ENCODE results near the gene RASSF4.
"Not testable (repeated sequence)": the region's sequence is repeated elsewhere in the genome, so short reads cannot be mapped to it uniquely, and the experiment has no call there.

Gene RASSF4

DNA sequence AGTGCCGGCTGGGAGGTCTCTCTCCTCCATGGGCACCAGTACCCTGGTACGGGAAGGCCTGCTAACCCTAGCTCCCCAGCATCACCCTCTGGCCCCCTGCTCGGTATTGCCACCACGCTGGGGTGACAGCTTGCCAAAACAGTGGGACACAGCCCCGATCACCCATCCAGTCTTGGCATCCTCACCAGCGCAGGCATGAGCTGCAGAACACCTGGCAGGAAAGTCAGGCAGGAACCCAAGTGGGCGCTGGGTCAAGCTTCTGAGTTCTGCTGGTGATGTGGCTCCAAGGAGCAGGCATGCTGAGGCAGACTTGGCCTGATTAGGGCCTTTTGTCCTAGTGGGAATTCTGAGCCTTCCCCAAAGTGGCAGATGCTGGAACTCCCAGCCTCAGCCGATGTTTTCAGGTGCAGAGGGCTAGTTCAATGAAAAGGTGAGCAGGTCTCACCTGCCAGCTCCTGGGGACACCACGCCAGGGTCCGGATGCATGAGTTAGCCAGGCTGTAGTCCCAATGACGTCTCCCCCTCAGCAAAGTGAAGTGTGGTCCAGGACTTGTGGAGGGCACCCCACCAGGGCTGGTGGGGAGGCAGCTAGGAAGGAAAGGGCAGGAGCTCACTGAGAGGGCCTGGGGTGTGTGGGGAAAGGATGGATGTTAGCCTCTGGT is 32.6 kb downstream of the RASSF4 start:
- DNase-seq: no peak

DNA sequence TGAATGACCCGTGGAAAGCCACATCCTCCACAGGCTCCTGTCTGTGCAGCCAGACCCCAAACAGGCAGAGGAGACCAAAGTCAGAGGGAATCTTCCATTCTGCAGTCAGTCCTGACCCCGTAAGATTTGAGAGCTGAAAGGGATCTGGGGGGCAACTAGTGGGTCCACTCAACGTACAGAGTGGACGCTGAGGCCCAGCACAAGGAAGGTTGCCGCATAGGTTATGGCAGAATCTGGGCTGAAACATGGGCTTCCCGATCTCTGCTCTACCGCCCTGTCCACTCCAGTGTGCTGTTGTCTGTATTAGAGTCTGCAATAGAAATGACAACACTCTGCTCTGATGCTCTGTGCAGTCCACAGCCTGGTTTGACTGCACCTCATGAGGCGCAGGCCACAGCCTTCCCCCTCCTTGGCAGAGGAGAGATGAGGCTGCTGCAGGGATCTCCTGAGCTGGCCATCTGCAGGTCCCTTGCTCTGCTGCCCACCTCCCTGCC is 33.2 kb downstream of the RASSF4 start:
- no peak for DNase-seq

- no peak for DNase-seq
These were observed 33.8 kb downstream of the RASSF4 start for GRCh38 chr10:44993226-44993921.

DNA sequence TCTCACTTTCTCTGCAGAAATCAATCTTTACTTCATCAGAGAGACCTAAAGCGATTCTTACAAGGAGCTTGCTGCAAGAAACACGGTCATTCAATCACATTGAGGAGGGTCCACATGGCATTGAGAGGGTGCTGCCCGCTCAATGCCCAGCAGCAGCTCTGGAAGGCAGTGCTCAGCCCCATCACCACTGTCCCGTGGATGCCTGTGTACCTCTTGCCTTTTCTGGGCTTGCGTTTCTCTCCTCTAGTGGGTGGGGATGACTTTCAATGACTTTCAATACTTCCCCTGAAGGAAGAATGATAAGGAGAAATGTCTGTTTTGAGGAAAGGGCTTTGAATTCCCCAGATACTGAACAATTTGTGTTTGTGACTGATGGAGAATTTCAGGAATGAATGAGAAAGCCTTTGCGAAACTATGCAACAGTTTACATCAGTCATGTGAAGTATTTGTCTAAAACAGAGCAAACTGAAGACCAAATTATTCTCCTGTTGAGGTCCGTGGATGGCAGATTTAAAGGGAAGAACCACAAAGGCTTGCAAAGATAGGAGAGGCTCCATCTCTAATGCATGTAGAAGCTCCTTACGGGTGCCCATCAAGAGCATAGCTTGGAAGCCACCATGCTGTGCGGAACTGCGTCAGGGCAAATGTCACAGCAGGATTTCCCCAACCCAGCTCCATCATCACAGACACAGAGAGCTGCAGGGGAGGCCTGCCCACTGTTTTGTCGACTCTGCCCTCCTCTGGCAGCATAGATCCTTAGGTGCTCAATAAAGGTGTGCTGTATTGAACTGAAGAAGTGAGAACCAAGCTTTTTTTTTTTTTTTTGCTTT is 34.5 kb downstream of the RASSF4 start:
- DNase-seq: no peak

DNA sequence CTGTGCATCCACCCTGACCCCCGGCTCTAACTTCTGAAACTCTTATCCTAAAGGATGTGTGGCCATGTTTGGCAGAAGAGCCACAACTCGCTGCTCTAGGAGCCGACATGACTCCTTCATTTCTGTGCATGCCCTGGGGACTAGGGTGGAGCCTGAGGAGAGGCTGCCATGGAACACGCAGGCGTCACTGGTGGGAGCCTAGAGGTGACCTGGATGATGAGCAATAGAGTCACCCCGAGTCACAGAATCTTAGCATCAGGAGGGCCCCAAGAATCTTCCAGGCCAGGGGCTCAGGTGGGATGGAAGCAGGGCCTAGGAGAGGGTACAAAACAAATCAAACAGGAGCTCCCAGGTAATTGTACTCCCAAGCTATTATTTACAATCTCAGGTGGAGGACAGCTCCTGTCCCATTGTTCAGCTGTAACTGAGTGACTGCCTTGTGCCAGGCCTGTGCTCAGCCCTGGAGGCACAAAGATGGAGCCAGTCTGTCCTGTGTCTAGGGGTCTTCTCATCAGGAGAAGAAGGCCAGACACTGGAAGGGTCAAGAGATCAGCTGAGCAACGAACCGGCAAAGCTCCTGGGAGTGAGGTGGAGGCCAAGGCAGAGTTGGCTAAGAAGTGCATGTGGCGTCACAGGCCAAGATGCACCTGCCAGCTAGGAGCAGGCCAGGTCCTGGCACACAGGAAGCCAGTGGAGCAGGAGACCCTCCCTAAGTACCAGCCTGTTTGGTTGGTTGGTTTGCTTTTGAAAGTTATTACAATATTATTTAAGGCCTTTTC is 35.3 kb downstream of the RASSF4 start:
- DNase-seq: no peak

GRCh38 chr10:44995581-44995913 is 35.9 kb downstream of the RASSF4 start:
- DNase-seq: no peak

DNA sequence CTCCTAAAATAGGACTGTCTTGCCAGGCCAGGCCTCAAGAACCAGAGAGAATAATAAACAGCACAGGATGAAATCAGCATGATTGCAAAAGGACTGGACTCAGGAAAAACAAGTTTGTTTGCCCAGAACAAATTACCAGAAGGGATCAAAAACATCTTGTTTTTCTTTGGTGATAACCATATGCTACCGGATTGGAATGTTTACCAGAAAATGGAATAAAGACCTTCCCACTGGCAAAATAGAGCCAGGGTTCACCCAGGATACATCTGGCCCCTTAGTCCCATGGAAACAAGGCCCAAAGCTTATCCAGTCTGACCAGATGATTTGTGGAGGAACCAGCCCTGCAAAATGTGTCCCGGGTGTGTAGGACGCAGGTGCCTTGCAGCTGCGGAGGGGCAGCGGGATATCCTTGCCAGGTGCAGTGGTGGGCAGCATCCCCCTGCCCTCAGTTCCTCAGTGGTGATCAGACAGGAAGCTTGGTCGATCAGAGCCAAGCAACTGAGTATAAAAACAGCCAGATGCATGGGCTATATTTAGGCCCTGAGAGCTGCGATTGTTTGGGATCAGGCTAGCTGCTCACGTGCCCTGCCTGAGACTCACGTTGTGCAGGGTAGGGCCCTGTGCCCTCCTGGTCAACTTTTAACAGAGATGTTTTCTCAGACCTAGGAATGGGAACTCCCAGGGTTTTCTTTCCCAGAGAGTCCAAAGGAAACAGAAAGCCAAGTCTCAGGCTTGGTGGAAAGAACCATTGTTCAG is 36.5 kb downstream of the RASSF4 start:
- DNase-seq: no peak

DNA sequence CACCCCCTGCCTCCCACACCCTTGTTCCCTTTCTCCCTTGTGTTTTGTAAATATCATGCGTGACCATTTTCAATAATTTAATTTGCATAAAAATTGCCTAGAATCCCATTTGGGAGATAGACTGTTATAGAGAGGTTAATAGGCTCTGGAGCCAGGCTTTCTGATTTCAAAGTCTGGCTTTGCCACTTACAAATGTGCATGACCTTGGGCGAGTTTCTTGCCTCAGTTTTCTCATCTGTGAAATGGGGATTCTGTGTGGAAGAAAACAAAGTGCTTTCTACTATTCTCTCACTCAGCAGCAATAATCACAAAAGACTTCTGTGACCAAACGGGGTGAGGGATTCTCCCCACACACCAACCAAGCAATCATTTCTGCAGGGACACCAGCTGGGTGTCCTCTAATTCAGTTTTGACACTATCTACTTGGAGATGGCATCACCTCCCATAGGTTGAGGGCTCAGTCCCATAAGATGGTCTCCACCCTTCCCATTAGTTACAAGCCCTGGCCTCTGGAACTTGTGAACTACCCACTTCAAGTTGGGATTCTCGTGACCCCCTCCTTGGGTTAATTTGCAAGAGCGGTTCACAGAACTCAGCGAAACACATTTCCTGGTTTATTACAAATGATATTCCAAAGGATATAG is 37.6 kb downstream of the RASSF4 start:
- DNase-seq: no peak

GRCh38 chr10:44998146-44998631 is 38.6 kb downstream of the RASSF4 start:
- DNase-seq: no peak

GRCh38 chr10:45000138-45000751 is 40.6 kb downstream of the RASSF4 start:
- no peak for DNase-seq

GRCh38 chr10:45000752-45001380 is 41.3 kb downstream of the RASSF4 start, which contains the start of gene ZNF22:
Gene ZNF22, plus strand, starts transcription at chr10:45000923. Its CDS starts 2,446 bp downstream, at chr10:45003369.
- DNase-seq: peak; percentile 76

DNA sequence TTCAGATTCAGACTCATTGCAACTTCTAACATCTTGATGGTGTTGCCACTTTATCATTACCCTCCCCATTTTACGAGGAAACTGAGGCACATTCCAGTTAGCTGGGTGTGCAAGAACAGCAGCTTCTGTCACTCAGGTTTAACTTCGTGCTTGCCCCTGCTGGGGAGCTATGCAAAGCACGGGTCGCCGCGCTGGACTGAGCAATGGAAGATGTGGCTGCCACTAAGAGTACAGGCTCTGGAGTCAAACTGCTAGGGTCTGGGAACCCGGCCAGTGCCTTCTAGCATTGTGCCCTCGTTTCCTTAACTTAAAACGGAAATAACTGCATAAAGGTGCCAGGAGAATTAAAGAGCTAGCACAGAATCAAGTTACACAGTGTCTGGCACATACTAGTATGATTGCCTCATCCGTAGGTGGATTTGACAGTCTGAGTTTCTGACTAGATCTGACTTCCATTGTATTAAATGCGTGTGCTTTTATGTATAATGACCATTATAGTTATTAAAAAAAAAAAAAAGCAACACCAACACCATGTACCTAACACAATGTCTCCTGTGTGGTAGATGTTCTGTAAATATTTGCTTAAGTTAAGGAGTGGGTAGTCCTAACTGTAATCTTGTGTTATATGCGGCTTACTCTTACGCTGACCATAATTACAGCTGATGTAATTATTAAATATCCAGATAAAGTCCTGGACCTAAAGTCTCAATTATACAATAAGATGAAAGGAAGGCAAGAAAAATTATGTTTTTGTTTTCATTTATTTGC is 42.0 kb downstream of the RASSF4 start:
- peak; percentile 67 for DNase-seq

GRCh38 chr10:45003432-45004000 is 43.9 kb downstream of the RASSF4 start:
- no peak for DNase-seq

- no peak for DNase-seq
These were observed 45.1 kb downstream of the RASSF4 start for GRCh38 chr10:45004661-45005060.

- DNase-seq: no peak
These were observed 45.7 kb downstream of the RASSF4 start for GRCh38 chr10:45005284-45005683.

DNA sequence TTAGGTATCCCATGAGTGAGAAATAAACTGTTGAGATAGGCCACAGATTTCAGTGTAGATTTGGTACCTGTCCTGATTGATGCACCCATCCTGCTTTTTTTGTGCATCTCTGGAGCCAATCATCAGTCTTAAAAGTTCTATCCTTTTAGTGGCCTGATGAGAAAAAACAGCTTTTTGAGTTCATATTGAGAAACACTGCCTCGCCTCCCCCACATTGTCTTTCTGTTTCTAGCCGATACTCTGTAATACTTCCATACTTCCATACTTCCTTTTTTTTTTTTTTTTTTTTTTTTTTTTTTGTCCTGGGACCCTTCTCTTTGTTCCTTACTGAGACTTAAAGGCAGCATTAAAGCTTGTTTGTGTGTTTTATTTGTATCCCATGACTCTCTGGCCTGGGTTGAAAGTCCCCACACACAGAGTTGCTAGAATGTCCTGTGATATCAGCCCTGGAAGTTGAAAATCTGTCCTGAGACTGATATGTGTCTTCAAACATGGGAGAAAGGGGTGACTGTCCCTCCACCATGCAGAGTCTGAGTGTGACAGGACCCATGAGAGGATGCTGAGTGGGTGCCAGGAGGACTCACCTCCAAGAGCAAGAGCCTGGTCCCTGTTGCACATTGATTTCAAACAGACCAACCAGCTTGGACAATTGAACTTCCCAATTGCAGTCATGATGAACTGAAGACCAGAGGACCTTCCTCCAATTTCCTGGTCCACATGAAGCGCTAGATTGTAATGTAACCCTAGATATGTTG is 46.9 kb downstream of the RASSF4 start:
- no peak for DNase-seq

DNA sequence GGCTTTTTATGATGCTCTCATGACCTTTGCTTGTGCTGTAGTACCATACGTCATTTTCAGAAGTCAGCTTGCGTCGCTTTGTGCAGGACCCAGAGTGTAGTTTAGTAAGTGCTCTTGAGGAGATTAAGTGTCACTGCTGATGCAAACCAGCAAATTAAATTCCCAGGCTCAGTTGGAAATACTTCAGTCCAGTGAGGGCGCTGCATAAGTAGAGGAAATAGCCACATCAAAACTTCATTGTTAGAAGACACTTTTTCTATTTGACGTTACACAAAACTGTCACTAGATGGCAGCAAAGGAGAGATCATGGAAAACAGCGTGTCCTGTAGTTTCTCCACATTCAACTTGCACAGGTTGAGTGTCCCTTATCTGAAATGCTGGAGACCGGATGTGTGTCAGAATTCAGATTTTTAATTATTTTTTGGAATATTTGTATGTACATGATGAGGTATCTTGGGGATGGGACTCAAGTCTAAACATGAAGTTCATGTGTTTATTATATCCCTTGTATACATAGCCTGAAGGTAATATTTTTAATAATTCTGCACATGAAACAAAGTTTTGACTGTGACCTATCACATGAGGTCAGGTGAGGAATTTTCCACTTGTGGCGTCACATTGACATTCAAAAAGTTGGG is 49.0 kb downstream of the RASSF4 start:
- peak; percentile 94 for DNase-seq

DNA sequence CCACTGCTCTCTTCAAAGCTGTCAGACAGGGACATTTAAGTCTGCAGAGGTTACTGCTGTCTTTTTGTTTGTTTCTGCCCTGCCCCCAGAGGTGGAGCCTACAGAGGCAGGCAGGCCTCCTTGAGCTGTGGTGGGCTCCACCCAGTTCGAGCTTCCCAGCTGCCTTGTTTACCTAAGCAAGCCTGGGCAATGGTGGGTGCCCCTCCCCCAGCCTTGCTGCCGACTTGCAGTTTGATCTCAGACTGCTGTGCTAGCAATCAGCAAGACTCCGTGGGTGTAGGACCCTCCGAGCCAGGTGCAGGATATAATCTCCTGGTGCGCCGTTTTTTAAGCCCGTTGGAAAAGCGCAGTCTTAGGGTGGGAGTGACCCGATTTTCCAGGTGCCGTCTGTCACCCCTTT is 55.0 kb downstream of the RASSF4 start:
- DNase-seq: not testable (repeated sequence)

Measured in hematopoietic multipotent progenitor cell treated with erythropoietin and hydrocortisone succinate and interleukin-3 and kit ligand, for 6 days (in vitro differentiated cells).